SU-DHL-6 (cell line): ENCODE data around the gene MIA3.
A peak's percentile ranks its signal among the peaks of the same experiment; 100 is the strongest.

Experiments used
- H2AFZ ChIP-seq: fragments of 200-600 bp; sonication (generic); 2 replicates; pipeline ENCODE4 v1.6.1; 2014; ENCODE audit warnings: low read depth, mild to moderate bottlenecking, moderate library complexity, mixed read lengths, antibody characterized with exemption, low read length; ENCODE audit not compliant: severe bottlenecking
- H3F3A ChIP-seq: fragments of 200-600 bp; shearing (Covaris generic); 2 replicates; pipeline ENCODE4 v1.6.0; 2016; ENCODE audit warnings: antibody characterized with exemption, mild to moderate bottlenecking; ENCODE audit not compliant: insufficient read depth
- H3K27ac ChIP-seq: fragments of 200-600 bp; sonication (generic); 2 replicates; pipeline ENCODE4 v1.5.1; 2016; ENCODE audit warnings: low read depth, mild to moderate bottlenecking, low read length, moderate library complexity, mixed read lengths
- H3K27me3 ChIP-seq: fragments of 200-600 bp; sonication (generic), shearing (Covaris generic); 2 replicates; pipeline ENCODE4 v1.6.0; 2014; ENCODE audit warnings: mild to moderate bottlenecking, low read length
- H3K36me3 ChIP-seq: fragments of 200-600 bp; sonication (generic); 2 replicates; pipeline ENCODE4 v1.6.1; 2014; ENCODE audit warnings: mild to moderate bottlenecking, low read length, mixed read lengths
- H3K4me2 ChIP-seq: fragments of 300-600, 200-600 bp; shearing (Covaris generic), sonication (generic); 2 replicates; pipeline ENCODE4 v1.6.0; 2014; ENCODE audit warnings: low read length, low read depth, mild to moderate bottlenecking; ENCODE audit not compliant: poor library complexity, severe bottlenecking
- H3K4me3 ChIP-seq: fragments of 200-600 bp; sonication (generic); 2 replicates; pipeline ENCODE4 v1.5.1; 2014; ENCODE audit warnings: antibody characterized with exemption, low read length, mild to moderate bottlenecking, mixed read lengths; ENCODE audit not compliant: insufficient read depth, poor library complexity, severe bottlenecking
- H3K79me2 ChIP-seq: fragments of 200-600 bp; sonication (generic); 2 replicates; pipeline ENCODE4 v1.6.1; 2014; ENCODE audit warnings: mild to moderate bottlenecking, low read length, moderate library complexity; ENCODE audit not compliant: insufficient read depth
- H3K9ac ChIP-seq: fragments of 200-600 bp; sonication (generic); 2 replicates; pipeline ENCODE4 v1.7.0; 2014; ENCODE audit warnings: mild to moderate bottlenecking, low read length
- H3K9me2 ChIP-seq: fragments of 200-600 bp; sonication (generic); replicated peaks from 2 replicates; pipeline ENCODE4 v1.6.1; 2014; ENCODE audit warnings: low read length; ENCODE audit not compliant: insufficient read depth
- H3K9me3 ChIP-seq: fragments of 200-600 bp; sonication (generic); 2 replicates; pipeline ENCODE4 v1.6.1; 2014; ENCODE audit warnings: low read length, mixed read lengths; ENCODE audit not compliant: insufficient read depth
- H4K20me1 ChIP-seq: fragments of 200-600 bp; sonication (generic); 2 replicates; pipeline ENCODE4 v1.6.1; 2014; ENCODE audit warnings: low read depth, mild to moderate bottlenecking, antibody characterized with exemption, low read length, moderate library complexity, mixed read lengths
- EZH2phosphoT487 ChIP-seq: fragments of 200-600 bp; sonication (generic), shearing (Covaris generic); conservative IDR thresholded peaks from 2 replicates; pipeline ENCODE4 v1.6.1; 2018; ENCODE audit warnings: mild to moderate bottlenecking, antibody characterized with exemption, low read length, moderate library complexity, mixed read lengths
- TF ChIP-seq, protein P1 (sequence below): fragments of 200-600 bp; sonication (generic); IDR thresholded peaks from one replicate; pipeline ENCODE4 v1.5.1; 2017; ENCODE audit warnings: antibody characterized with exemption, mild to moderate bottlenecking, low read length, moderate library complexity; ENCODE audit not compliant: insufficient read depth, poor library complexity, severe bottlenecking

Gene MIA3

DNA sequence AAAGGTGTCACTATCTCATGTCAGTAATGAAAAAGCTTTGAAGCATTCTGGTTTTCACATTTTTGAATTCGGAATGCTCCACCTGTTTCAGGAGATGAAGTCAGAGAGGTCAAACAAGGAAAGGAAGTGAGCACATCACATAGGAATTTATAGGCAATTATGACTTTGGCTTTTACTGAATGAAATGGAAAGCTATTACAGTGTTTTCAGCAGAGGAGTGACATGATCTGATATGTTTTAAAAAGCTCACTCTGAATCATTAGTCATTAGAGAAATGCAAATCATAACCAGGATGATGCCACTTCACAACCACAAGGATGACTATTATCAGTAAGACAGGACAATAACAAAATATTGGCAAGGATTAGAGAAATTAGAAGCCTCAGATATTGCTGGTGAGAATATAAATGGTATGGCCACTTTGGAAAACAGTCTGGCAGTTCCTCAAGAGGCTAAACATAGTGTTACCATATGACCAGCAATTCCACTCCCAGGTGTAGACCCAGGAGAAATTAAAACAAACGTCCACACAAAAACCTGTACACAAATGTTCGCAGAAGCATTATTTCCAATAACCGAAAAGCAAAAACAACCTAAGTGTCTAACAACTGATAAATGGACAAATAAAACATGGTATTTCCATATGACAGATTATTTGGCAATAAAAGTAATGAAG lies 35.7 kb upstream of the MIA3 start:
- H4K20me1 ChIP-seq = no peaks in the 10 kb centered on the region
- no peaks in the 10 kb centered on the region for H3F3A ChIP-seq
- H3K4me2 ChIP-seq = no peak overlapping the region
- H3K27me3 ChIP-seq = no peaks in the 10 kb centered on the region
- H3K9me2 ChIP-seq = no peaks in the 10 kb centered on the region
- no peak overlapping the region for H3K4me3 ChIP-seq
- H2AFZ ChIP-seq = no peak overlapping the region
- H3K36me3 ChIP-seq = peaks cover 48% of the 10 kb centered on the region
- no peak overlapping the region for H3K9ac ChIP-seq
- H3K9me3 ChIP-seq = no peaks in the 10 kb centered on the region
- TF ChIP-seq, protein P1, sequence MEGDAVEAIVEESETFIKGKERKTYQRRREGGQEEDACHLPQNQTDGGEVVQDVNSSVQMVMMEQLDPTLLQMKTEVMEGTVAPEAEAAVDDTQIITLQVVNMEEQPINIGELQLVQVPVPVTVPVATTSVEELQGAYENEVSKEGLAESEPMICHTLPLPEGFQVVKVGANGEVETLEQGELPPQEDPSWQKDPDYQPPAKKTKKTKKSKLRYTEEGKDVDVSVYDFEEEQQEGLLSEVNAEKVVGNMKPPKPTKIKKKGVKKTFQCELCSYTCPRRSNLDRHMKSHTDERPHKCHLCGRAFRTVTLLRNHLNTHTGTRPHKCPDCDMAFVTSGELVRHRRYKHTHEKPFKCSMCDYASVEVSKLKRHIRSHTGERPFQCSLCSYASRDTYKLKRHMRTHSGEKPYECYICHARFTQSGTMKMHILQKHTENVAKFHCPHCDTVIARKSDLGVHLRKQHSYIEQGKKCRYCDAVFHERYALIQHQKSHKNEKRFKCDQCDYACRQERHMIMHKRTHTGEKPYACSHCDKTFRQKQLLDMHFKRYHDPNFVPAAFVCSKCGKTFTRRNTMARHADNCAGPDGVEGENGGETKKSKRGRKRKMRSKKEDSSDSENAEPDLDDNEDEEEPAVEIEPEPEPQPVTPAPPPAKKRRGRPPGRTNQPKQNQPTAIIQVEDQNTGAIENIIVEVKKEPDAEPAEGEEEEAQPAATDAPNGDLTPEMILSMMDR = no peak
- TF ChIP-seq EZH2phosphoT487 = no peak
- H3K79me2 ChIP-seq = peaks cover 28% of the 10 kb centered on the region
- H3K27ac ChIP-seq = no peak overlapping the region

DNA sequence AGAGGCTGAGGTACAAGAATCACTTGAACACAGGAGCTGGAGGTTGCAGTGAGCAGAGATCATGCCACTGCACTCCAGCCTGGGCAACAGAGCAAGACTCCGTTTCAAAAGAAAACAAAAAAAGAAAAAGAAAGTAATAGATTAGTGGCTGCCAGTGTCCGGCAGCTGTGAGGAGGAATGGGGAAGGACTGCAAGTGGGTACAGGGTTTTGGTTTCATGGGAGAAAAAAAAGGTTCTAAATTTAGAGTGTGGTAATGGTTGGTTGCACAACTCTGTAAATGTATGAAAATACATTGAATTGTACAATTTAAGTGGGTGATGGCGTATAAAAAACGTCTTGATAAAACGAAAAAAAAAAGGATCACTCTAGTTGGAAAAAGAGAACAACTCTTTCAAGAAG lies 34.8 kb upstream of the MIA3 start:
- Histone ChIP-seq H3K9me2 (no peaks in the 10 kb centered on the region), H3K79me2 (peaks cover 32% of the 10 kb centered on the region), H3K9ac (no peak overlapping the region), H3K27me3 (no peaks in the 10 kb centered on the region), H3K9me3 (no peaks in the 10 kb centered on the region), H3K4me3 (no peak overlapping the region), H4K20me1 (no peaks in the 10 kb centered on the region), H2AFZ (no peak overlapping the region), H3K36me3 (peaks cover 42% of the 10 kb centered on the region), H3F3A (no peaks in the 10 kb centered on the region), H3K4me2 (peak overlapping the region; percentile 19), H3K27ac (no peak overlapping the region)
- TF ChIP-seq, protein P1 = no peak
- TF ChIP-seq EZH2phosphoT487 = no peak

DNA sequence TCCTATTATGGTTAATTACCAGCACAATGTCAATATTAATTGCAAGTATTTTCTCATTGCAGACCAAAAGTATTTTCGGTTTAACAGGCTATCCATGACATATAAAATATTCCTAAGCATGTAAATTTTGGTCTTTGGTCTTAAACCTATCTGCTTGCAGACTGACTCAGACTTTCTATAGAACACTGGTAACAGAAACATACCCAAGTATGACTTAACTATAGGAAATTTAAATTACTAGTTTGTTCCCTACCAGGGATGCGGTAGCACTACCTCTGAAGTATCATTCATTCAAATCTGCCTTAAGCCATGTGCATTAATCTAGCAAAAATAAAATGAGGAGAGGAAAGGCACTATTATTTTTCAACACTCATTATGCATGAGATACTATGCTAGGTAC lies 31.1 kb upstream of the MIA3 start:
- TF ChIP-seq, protein P1 = no peak
- TF ChIP-seq EZH2phosphoT487 = no peak
- Histone ChIP-seq H3K36me3 (peaks cover 28% of the 10 kb centered on the region), H3K79me2 (peaks cover 42% of the 10 kb centered on the region)

More for the DNA sequence above, 31.1 kb upstream of the MIA3 start:
- Histone ChIP-seq H3K9me3 (no peaks in the 10 kb centered on the region), H3K9ac (no peak overlapping the region), H2AFZ (no peak overlapping the region), H3K4me2 (no peak overlapping the region), H3K27me3 (no peaks in the 10 kb centered on the region), H3F3A (no peaks in the 10 kb centered on the region), H3K4me3 (no peak overlapping the region), H4K20me1 (no peaks in the 10 kb centered on the region), H3K27ac (no peak overlapping the region), H3K9me2 (no peaks in the 10 kb centered on the region)
